MG63 (cell line): ENCODE data around the gene ADGRA3. TPM values are rescaled to one million over a fixed set of nuclear protein-coding genes. Genes with fewer than 3 reads are reported as not detected.

Experiments
- DNase-seq: peaks from one replicate; pipeline ENCODE4 v3.0.0-alpha.2; 2020
- H3K27me3 ChIP-seq: fragments of 250-450 bp; sonication (Bioruptor Pico); 2 replicates; pipeline ENCODE4 v1.5.1; 2020; ENCODE audit warnings: mild to moderate bottlenecking, moderate library complexity
- H3K36me3 ChIP-seq: fragments of 250-450 bp; sonication (Bioruptor Pico); 2 replicates; pipeline ENCODE4 v1.5.1; 2020; ENCODE audit warnings: mild to moderate bottlenecking, moderate library complexity
- H3K4me3 ChIP-seq: fragments of 250-450 bp; sonication (Bioruptor Pico); 2 replicates; pipeline ENCODE4 v1.5.1; 2020; ENCODE audit warnings: mild to moderate bottlenecking, moderate library complexity
- H3K9me3 ChIP-seq: fragments of 250-450 bp; sonication (Bioruptor Pico); 2 replicates; pipeline ENCODE4 v1.5.1; 2020; ENCODE audit warnings: mild to moderate bottlenecking, moderate library complexity
- total RNA-seq: library from RNA; depleted of rRNA; stranded (reverse); fragments of >200 nt; shearing (Covaris generic); gene quantifications from 2 replicates; pipeline ENCODE4 v1.2.3, GENCODE V29; 2014; ENCODE audit warnings: low replicate concordance; rRNA removed

ADGRA3 gene
- total RNA-seq: 15.5 and 21.0 TPM in 2 replicates

- H3K9me3 ChIP-seq: no peaks in the 10 kb centered on the region
- peak within 1 kb of the TSS; percentile 59 for H3K4me3 ChIP-seq
- H3K36me3 ChIP-seq: no peaks in the 10 kb centered on the region
- peak; percentile 76 for DNase-seq
- H3K27me3 ChIP-seq: no peaks in the 10 kb centered on the region
These were observed at the start of gene ADGRA3 for GRCh38 chr4:22515888-22516541. TSS of gene ADGRA3 (minus strand) at chr4:22516066. CDS start at chr4:22515784, 282 bp downstream.

- Histone ChIP-seq H3K27me3 (no peaks in the 10 kb centered on the region), H3K9me3 (no peaks in the 10 kb centered on the region), H3K4me3 (no peak overlapping the region), H3K36me3 (no peaks in the 10 kb centered on the region)
- DNase-seq: no peak
These were observed 40.6 kb upstream of the ADGRA3 start for GRCh38 chr4:22556495-22556894.

GRCh38 chr4:22554670-22555069 lies 38.8 kb upstream of the ADGRA3 start:
- H3K4me3 ChIP-seq: no peak overlapping the region
- H3K9me3 ChIP-seq: no peaks in the 10 kb centered on the region
- no peaks in the 10 kb centered on the region for H3K27me3 ChIP-seq
- no peaks in the 10 kb centered on the region for H3K36me3 ChIP-seq
- no peak for DNase-seq

- Histone ChIP-seq H3K9me3 (no peaks in the 10 kb centered on the region), H3K4me3 (no peak overlapping the region), H3K27me3 (no peaks in the 10 kb centered on the region), H3K36me3 (no peaks in the 10 kb centered on the region)
- DNase-seq: no peak
These were observed 37.7 kb upstream of the ADGRA3 start for GRCh38 chr4:22553560-22553959.

GRCh38 chr4:22552812-22553211 lies 36.9 kb upstream of the ADGRA3 start:
- Histone ChIP-seq H3K27me3 (no peaks in the 10 kb centered on the region), H3K4me3 (no peak overlapping the region), H3K9me3 (no peaks in the 10 kb centered on the region), H3K36me3 (no peaks in the 10 kb centered on the region)
- DNase-seq: no peak

- Histone ChIP-seq H3K4me3 (no peak overlapping the region), H3K27me3 (no peaks in the 10 kb centered on the region), H3K36me3 (no peaks in the 10 kb centered on the region), H3K9me3 (no peaks in the 10 kb centered on the region)
- DNase-seq: no peak
These were observed 35.7 kb upstream of the ADGRA3 start for GRCh38 chr4:22551550-22551949.

- no peak for DNase-seq
- Histone ChIP-seq H3K27me3 (no peaks in the 10 kb centered on the region), H3K36me3 (no peaks in the 10 kb centered on the region), H3K9me3 (no peaks in the 10 kb centered on the region), H3K4me3 (no peak overlapping the region)
These were observed 30.4 kb upstream of the ADGRA3 start for GRCh38 chr4:22546299-22546698.

- H3K9me3 ChIP-seq: no peaks in the 10 kb centered on the region
- no peaks in the 10 kb centered on the region for H3K36me3 ChIP-seq
- no peaks in the 10 kb centered on the region for H3K27me3 ChIP-seq
- no peak overlapping the region for H3K4me3 ChIP-seq
- DNase-seq: no peak
These were observed 23.4 kb upstream of the ADGRA3 start for GRCh38 chr4:22539251-22539650.

GRCh38 chr4:22537864-22538263 lies 22.0 kb upstream of the ADGRA3 start:
- H3K27me3 ChIP-seq: no peaks in the 10 kb centered on the region
- H3K9me3 ChIP-seq: no peaks in the 10 kb centered on the region
- DNase-seq: no peak
- no peak overlapping the region for H3K4me3 ChIP-seq
- no peaks in the 10 kb centered on the region for H3K36me3 ChIP-seq

GRCh38 chr4:22534374-22534773 lies 18.5 kb upstream of the ADGRA3 start:
- DNase-seq: no peak
- H3K9me3 ChIP-seq: no peaks in the 10 kb centered on the region
- no peaks in the 10 kb centered on the region for H3K27me3 ChIP-seq
- H3K4me3 ChIP-seq: no peak overlapping the region
- H3K36me3 ChIP-seq: no peaks in the 10 kb centered on the region

GRCh38 chr4:22532896-22533295 lies 17.0 kb upstream of the ADGRA3 start:
- no peaks in the 10 kb centered on the region for H3K9me3 ChIP-seq
- no peaks in the 10 kb centered on the region for H3K27me3 ChIP-seq
- no peak for DNase-seq
- no peak overlapping the region for H3K4me3 ChIP-seq
- no peaks in the 10 kb centered on the region for H3K36me3 ChIP-seq

GRCh38 chr4:22532117-22532516 lies 16.3 kb upstream of the ADGRA3 start:
- H3K9me3 ChIP-seq: no peaks in the 10 kb centered on the region
- H3K27me3 ChIP-seq: no peaks in the 10 kb centered on the region
- no peaks in the 10 kb centered on the region for H3K36me3 ChIP-seq
- H3K4me3 ChIP-seq: no peak overlapping the region
- no peak for DNase-seq

GRCh38 chr4:22531311-22532019 lies 15.6 kb upstream of the ADGRA3 start:
- Histone ChIP-seq H3K27me3 (no peaks in the 10 kb centered on the region), H3K4me3 (no peak overlapping the region), H3K36me3 (no peaks in the 10 kb centered on the region), H3K9me3 (no peaks in the 10 kb centered on the region)
- no peak for DNase-seq

- Histone ChIP-seq H3K9me3 (no peaks in the 10 kb centered on the region), H3K4me3 (no peak overlapping the region), H3K27me3 (no peaks in the 10 kb centered on the region), H3K36me3 (no peaks in the 10 kb centered on the region)
- DNase-seq: no peak
These were observed 9.0 kb upstream of the ADGRA3 start for GRCh38 chr4:22524895-22525294.

GRCh38 chr4:22522706-22523501 lies 7.0 kb upstream of the ADGRA3 start:
- Histone ChIP-seq H3K9me3 (no peaks in the 10 kb centered on the region), H3K4me3 (no peak overlapping the region), H3K36me3 (no peaks in the 10 kb centered on the region), H3K27me3 (no peaks in the 10 kb centered on the region)
- DNase-seq: no peak

- H3K4me3 ChIP-seq: no peak overlapping the region
- H3K27me3 ChIP-seq: no peaks in the 10 kb centered on the region
- H3K36me3 ChIP-seq: no peaks in the 10 kb centered on the region
- DNase-seq: no peak
- H3K9me3 ChIP-seq: no peaks in the 10 kb centered on the region
These were observed 6.3 kb upstream of the ADGRA3 start for GRCh38 chr4:22522206-22522605.

- Histone ChIP-seq H3K9me3 (no peaks in the 10 kb centered on the region), H3K27me3 (no peaks in the 10 kb centered on the region), H3K36me3 (no peaks in the 10 kb centered on the region), H3K4me3 (no peak overlapping the region)
- DNase-seq: no peak
These were observed 5.4 kb upstream of the ADGRA3 start for GRCh38 chr4:22521240-22521639.
